Chondrocyte (in vitro differentiated cells): ENCODE data around the gene CEP250. TPM values are rescaled to one million over a fixed set of nuclear protein-coding genes. Genes with fewer than 3 reads are reported as not detected.

ENCODE experiments used
- DNase-seq: peaks from one replicate; pipeline ENCODE4 v3.0.0; 2021; ENCODE audit warnings: mixed read lengths, low spot score
- H3K27ac Mint-ChIP-seq: one replicate; pipeline ENCODE4 v1.8.0; 2021; ENCODE audit warnings: mild to moderate bottlenecking, moderate library complexity, mixed read lengths; ENCODE audit not compliant: unreplicated experiment
- H3K27me3 Mint-ChIP-seq: 2 replicates; pipeline ENCODE4 v1.8.0; 2021; ENCODE audit warnings: low read depth, mixed read lengths
- H3K36me3 Mint-ChIP-seq: 2 replicates; pipeline ENCODE4 v1.8.0; 2021; ENCODE audit warnings: low read depth, mixed read lengths
- H3K4me1 Mint-ChIP-seq: 2 replicates; pipeline ENCODE4 v1.8.0; 2021; ENCODE audit warnings: low read depth, mild to moderate bottlenecking, mixed read lengths
- H3K4me3 Mint-ChIP-seq: one replicate; pipeline ENCODE4 v1.8.0; 2021; ENCODE audit warnings: mild to moderate bottlenecking, moderate library complexity, mixed read lengths; ENCODE audit not compliant: unreplicated experiment
- H3K9me3 Mint-ChIP-seq: 2 replicates; pipeline ENCODE4 v1.8.0; 2021; ENCODE audit warnings: low read depth, mixed read lengths
- CTCF ChIP-seq: fragments of 200-600 bp; sonication (generic); IDR thresholded peaks from 2 replicates; pipeline ENCODE4 v1.5.0; 2021; ENCODE audit warnings: antibody characterized with exemption, mild to moderate bottlenecking, moderate library complexity
- long read RNA-seq: library from polyadenylated mRNA; stranded (forward); transcript quantifications from one replicate; pipeline ENCODE4 v2.0.0, GENCODE V29; 2021
- total RNA-seq: library from RNA; stranded (reverse); gene quantifications from 3 replicates; pipeline ENCODE4 v1.2.1, GENCODE V29; 2021

CEP250 gene
- 33.1 to 43.6 TPM (median 38.4 TPM) in 3 replicates for total RNA-seq
- long read RNA-seq, partial matches to known transcripts = 10 of 18 reads
- long read RNA-seq, other reads (novel, unspliced or antisense) = 8 of 18 reads

GRCh38 chr20:35454881-35455609, at the start of gene CEP250:
Gene CEP250 (plus strand): TSS chr20:35455598. CDS start chr20:35462368, 6,770 bp downstream.
- H3K4me3 Mint-ChIP-seq = peak within 1 kb of the TSS; percentile 90
- peaks cover 30% of the 10 kb centered on the region for H3K4me1 Mint-ChIP-seq
- no peaks in the 10 kb centered on the region for H3K36me3 Mint-ChIP-seq
- H3K27me3 Mint-ChIP-seq = no peaks in the 10 kb centered on the region
- peak; percentile 97 for DNase-seq
- no peaks in the 10 kb centered on the region for H3K9me3 Mint-ChIP-seq
- no peak for TF ChIP-seq CTCF
- H3K27ac Mint-ChIP-seq = peak within 1 kb of the TSS; percentile 100

GRCh38 chr20:35405775-35406174, 49.6 kb upstream of the CEP250 start:
- Mint-ChIP-seq H3K36me3 (peaks cover 17% of the 10 kb centered on the region), H3K4me3 (no peak overlapping the region), H3K27ac (no peak overlapping the region), H3K27me3 (no peaks in the 10 kb centered on the region), H3K9me3 (peaks cover 7% of the 10 kb centered on the region), H3K4me1 (peaks cover 2% of the 10 kb centered on the region)
- no peak for DNase-seq
- no peak for TF ChIP-seq CTCF

GRCh38 chr20:35408270-35408669, 47.1 kb upstream of the CEP250 start:
- H3K27me3 Mint-ChIP-seq = no peaks in the 10 kb centered on the region
- no peak overlapping the region for H3K4me3 Mint-ChIP-seq
- H3K27ac Mint-ChIP-seq = no peak overlapping the region
- no peak for DNase-seq
- H3K4me1 Mint-ChIP-seq = peaks cover 13% of the 10 kb centered on the region
- TF ChIP-seq CTCF = no peak
- peaks cover 17% of the 10 kb centered on the region for H3K36me3 Mint-ChIP-seq
- peaks cover 7% of the 10 kb centered on the region for H3K9me3 Mint-ChIP-seq

- Mint-ChIP-seq H3K4me1 (peaks cover 13% of the 10 kb centered on the region), H3K27ac (no peak overlapping the region), H3K36me3 (peaks cover 17% of the 10 kb centered on the region), H3K27me3 (no peaks in the 10 kb centered on the region), H3K4me3 (no peak overlapping the region), H3K9me3 (peaks cover 7% of the 10 kb centered on the region)
- TF ChIP-seq CTCF = no peak
- DNase-seq = no peak
These were observed 45.9 kb upstream of the CEP250 start for GRCh38 chr20:35409542-35409941.

GRCh38 chr20:35410613-35411012, 44.8 kb upstream of the CEP250 start:
- H3K9me3 Mint-ChIP-seq = peaks cover 7% of the 10 kb centered on the region
- peaks cover 13% of the 10 kb centered on the region for H3K4me1 Mint-ChIP-seq
- no peak for DNase-seq
- peaks cover 15% of the 10 kb centered on the region for H3K36me3 Mint-ChIP-seq
- H3K4me3 Mint-ChIP-seq = peak overlapping the region; percentile 92
- H3K27ac Mint-ChIP-seq = peak overlapping the region; percentile 7
- H3K27me3 Mint-ChIP-seq = no peaks in the 10 kb centered on the region
- no peak for TF ChIP-seq CTCF
